Stimulated activated CD8-positive, alpha-beta memory T cell treated with anti-CD3 and anti-CD28 coated beads, Interleukin-12 subunit alpha, Interleukin-12 subunit beta, amount 100 ng/mL, for 4 hours (primary cell): ENCODE data around the gene ZNF646.

ENCODE experiments used
- DNase-seq: peaks from one replicate; pipeline ENCODE4 v3.0.0-alpha.2; 2020; ENCODE audit warnings: low read depth

The ZNF646 gene

DNA sequence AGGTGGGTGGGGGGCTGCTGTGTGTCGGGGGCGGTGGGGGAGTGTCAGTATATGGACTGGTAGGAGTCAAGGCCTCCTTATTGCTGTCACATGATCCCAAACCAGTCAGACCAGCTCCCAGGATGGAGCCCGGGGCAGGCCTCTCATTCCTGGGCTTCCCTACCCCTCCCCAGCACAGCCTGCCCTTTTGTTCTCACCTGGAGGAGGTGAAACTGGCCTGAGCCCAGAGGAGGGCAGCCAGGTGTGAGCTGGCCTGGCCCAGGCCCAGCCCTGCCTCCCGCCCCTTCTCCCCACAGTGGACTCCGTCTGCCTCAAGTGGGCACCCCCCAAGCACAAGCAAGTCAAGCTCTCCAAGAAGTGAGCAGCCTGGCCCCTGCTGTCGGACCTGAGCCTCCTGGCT, 56.7 kb downstream of the ZNF646 start:
- DNase-seq, result no peak

GRCh38 chr16:31131416-31131815, 57.2 kb downstream of the ZNF646 start:
- no peak for DNase-seq

GRCh38 chr16:31131841-31132271, 57.6 kb downstream of the ZNF646 start:
- no peak for DNase-seq

GRCh38 chr16:31132303-31132979, 58.2 kb downstream of the ZNF646 start:
- no peak for DNase-seq

GRCh38 chr16:31133046-31133501, 58.9 kb downstream of the ZNF646 start:
- DNase-seq, result no peak
